Measurements from ENCODE around the gene SNAI3.

DNA sequence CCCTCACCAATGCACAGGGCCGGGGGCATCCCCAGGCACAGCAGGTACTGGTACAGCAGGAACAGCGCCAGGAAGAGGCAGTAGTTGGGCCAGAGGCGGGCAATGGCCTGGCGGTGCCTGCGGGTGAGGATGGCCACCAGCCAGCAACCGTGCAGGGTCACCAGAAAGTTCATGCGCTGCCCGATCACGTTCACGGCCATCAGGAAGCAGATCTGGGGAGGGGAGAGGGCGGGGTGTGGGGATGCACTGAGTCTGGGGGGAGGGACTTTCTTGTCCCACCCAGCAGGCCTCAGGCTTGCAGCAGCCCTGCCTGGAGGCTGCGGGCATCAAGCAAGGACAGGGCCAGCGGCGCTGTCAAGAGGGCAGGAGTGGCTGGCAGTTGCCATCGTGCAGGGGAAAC is 45.4 kb upstream of the SNAI3 start:
- no peak for TF ChIP-seq POLR2A (IDR thresholded peaks at IDR 0.05)
- no peak for TF ChIP-seq CTCF (IDR thresholded peaks at IDR 0.05)

All from heart left ventricle (tissue), 13 donors.